Lower lobe of right lung (tissue), 2 donors: ENCODE measurements around the gene ACYP1. TPM values are rescaled to one million over a fixed set of nuclear protein-coding genes. Genes with fewer than 3 reads are reported as not detected.

ENCODE experiments used
- ATAC-seq, 2 donors: fragments of 200-7000 bp; cut with Tn5 transposase; one replicate each; pipeline ENCODE4 v1.9.1; 2020 to 2022; ENCODE audit warnings: mild to moderate bottlenecking in 2 of 2, moderate library complexity in 2 of 2
- DNase-seq: peaks from one replicate; pipeline ENCODE4 v3.0.0-alpha.2; 2020
- H3K27ac ChIP-seq: fragments of 200-600 bp; one replicate; pipeline ENCODE4 v1.8.0; 2022
- H3K27me3 ChIP-seq: fragments of 200-600 bp; one replicate; pipeline ENCODE4 v1.8.0; 2022; ENCODE audit warnings: low read depth
- H3K36me3 ChIP-seq: fragments of 200-600 bp; one replicate; pipeline ENCODE4 v1.8.0; 2022; ENCODE audit warnings: mild to moderate bottlenecking
- H3K4me1 ChIP-seq: fragments of 200-600 bp; one replicate; pipeline ENCODE4 v1.8.0; 2022
- H3K4me3 ChIP-seq: fragments of 200-600 bp; one replicate; pipeline ENCODE4 v1.8.0; 2022; ENCODE audit warnings: mild to moderate bottlenecking
- H3K9me3 ChIP-seq: fragments of 200-600 bp; one replicate; pipeline ENCODE4 v1.8.0; 2022
- intact Hi-C: fragments of 100-400 bp; cut with DNase I; formaldehyde crosslinking; loops from one replicate; pipeline ENCODE4 v1.11.0; 2022
- total RNA-seq: library from RNA; stranded (reverse); fragmentation: NEBNext Ultra II Directional; extraction: Animal tissue kit (Norgen Biotek cat#: 25700); gene quantifications from one replicate; pipeline ENCODE4 v1.2.1, GENCODE V29; 2021
- TF ChIP-seq, protein P1 (sequence below): fragments of 200-600 bp; IDR thresholded peaks from one replicate; pipeline ENCODE4 v1.8.0; 2022; ENCODE audit warnings: antibody characterized with exemption, mild to moderate bottlenecking
- donor health status: DM: no; HTN: yes; CAD: no; lungs with severe emphysema.

Gene ACYP1
- total RNA-seq, 1 donor from 2014 or later: 19.7 TPM

DNA sequence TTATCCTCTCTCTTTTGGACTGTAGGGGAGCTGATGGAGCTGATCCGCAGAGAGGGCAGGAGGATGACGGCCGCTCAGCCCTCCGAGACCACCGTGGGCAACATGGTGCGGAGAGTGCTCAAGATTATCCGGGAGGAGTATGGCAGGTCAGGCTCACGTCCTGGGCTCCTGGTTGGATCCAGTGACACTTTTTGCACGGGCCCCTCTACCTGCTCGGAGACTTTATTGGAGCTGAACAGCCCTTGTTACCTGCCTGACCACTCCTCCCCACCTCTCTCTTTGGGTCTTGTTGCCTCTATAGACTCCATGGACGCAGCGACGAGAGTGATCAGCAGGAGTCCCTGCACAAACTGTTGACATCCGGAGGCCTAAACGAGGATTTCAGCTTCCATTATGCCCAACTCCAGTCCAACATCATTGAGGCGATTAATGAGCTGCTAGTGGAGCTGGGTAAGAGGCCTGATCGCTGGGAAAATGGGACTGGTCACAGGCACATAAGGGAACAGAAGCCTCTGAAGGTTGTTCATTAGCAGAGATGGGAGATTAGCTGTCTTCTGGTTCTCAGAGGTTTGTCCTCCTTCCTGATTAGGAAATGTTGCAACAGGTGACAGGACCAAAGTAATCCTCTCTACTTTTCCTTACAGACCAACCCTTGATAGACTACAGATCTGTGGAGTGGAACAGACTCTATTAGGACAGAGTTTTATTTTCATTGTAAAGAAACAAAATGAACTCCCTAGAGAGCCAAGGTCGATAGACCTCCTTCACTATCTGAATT lies 60.4 kb downstream of the ACYP1 start:
- no peaks in the 10 kb centered on the region for H3K9me3 ChIP-seq
- intact Hi-C loops: no loop called here
- DNase-seq (no peak), ATAC-seq (peak in 1 of 2 donors; percentile 10)
- H3K27me3 ChIP-seq: no peaks in the 10 kb centered on the region
- TF ChIP-seq, protein P1, sequence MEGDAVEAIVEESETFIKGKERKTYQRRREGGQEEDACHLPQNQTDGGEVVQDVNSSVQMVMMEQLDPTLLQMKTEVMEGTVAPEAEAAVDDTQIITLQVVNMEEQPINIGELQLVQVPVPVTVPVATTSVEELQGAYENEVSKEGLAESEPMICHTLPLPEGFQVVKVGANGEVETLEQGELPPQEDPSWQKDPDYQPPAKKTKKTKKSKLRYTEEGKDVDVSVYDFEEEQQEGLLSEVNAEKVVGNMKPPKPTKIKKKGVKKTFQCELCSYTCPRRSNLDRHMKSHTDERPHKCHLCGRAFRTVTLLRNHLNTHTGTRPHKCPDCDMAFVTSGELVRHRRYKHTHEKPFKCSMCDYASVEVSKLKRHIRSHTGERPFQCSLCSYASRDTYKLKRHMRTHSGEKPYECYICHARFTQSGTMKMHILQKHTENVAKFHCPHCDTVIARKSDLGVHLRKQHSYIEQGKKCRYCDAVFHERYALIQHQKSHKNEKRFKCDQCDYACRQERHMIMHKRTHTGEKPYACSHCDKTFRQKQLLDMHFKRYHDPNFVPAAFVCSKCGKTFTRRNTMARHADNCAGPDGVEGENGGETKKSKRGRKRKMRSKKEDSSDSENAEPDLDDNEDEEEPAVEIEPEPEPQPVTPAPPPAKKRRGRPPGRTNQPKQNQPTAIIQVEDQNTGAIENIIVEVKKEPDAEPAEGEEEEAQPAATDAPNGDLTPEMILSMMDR: no peak
- H3K36me3 ChIP-seq: peaks cover 42% of the 10 kb centered on the region
- peaks cover 20% of the 10 kb centered on the region for H3K4me1 ChIP-seq
- H3K27ac ChIP-seq: peak overlapping the region; percentile 90
- peak overlapping the region; percentile 96 for H3K4me3 ChIP-seq

Other genes starting within 250 kb of the ACYP1 start
- gene PROX2, start 187.9 kb downstream of the ACYP1 start, total RNA-seq: 0.12 TPM
- 82.7 TPM for gene DLST, start 182.1 kb downstream of the ACYP1 start, total RNA-seq
- gene RPS6KL1, start 140.8 kb downstream of the ACYP1 start, total RNA-seq: 2.0 TPM
- gene PGF, start 108.4 kb downstream of the ACYP1 start, total RNA-seq: 3.0 TPM
- 30.4 TPM for gene EIF2B2, start 61.1 kb downstream of the ACYP1 start, total RNA-seq
- 27.2 TPM for gene MLH3, start 12.6 kb downstream of the ACYP1 start, total RNA-seq
- 4.7 TPM for gene ZC2HC1C, start 5.6 kb upstream of the ACYP1 start, total RNA-seq
- gene NEK9, start 63.0 kb upstream of the ACYP1 start, total RNA-seq: 97.7 TPM
- gene TMED10, start 112.6 kb upstream of the ACYP1 start, total RNA-seq: 286 TPM
- 302 TPM for gene FOS, start 214.8 kb upstream of the ACYP1 start, total RNA-seq